ENCODE data around the gene DNAJC17.
A peak's percentile ranks its signal among the peaks of the same experiment; 100 is the strongest.

DNAJC17 gene, protein sequence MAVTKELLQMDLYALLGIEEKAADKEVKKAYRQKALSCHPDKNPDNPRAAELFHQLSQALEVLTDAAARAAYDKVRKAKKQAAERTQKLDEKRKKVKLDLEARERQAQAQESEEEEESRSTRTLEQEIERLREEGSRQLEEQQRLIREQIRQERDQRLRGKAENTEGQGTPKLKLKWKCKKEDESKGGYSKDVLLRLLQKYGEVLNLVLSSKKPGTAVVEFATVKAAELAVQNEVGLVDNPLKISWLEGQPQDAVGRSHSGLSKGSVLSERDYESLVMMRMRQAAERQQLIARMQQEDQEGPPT

DNA sequence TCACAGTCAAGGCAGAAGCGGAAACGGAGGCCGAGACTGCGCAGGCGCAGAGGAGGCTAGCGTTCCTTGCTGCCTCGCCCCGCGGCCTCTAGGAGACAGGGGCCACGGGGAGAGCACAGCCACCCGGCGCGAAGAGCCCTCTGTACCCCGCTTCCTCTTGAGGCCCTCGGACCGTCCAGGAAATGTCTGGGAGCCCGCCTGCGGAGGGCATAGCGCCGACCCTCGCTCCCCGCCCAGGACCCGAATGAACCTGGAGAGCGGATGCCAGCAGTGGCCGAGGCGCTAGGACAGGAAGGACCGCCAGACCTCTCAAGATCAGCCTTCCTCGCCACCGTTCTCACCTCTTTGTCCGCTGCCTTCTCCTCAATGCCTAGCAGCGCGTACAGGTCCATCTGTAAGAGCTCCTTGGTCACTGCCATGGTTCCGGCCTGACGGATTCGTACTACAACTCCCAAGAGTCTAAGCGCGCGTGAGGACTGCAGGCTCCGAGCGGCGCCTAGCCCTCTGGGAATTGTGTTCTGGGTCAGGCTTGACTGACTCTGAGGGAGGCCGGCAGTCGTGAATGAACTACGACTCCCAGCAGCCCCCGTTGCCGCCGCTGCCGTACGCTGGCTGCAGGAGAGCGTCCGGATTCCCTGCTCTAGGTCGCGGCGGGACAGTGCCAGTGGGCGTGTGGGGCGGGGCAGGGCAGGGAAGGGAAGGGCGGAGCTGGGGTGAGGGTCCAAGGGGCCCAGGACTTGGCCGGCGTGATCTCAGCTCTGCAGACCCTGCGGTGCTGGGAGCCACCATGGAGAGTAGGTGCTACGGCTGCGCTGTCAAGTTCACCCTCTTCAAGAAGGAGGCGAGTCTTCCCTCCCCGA, at the start of gene DNAJC17, which contains the start of gene ZFYVE19:
DNAJC17 (minus strand) TSS at position 446 of the 860 bp plus-strand sequence; CDS start at position 419, 27 bp downstream.
ZFYVE19 (plus strand) TSS at position 62 of the 860 bp plus-strand sequence; CDS start at position 563, 501 bp downstream.
- peak within 1 kb of the TSS; percentile 90 for H3K4me3 ChIP-seq (ENCODE audit: low read length)
- TF ChIP-seq, protein P1, sequence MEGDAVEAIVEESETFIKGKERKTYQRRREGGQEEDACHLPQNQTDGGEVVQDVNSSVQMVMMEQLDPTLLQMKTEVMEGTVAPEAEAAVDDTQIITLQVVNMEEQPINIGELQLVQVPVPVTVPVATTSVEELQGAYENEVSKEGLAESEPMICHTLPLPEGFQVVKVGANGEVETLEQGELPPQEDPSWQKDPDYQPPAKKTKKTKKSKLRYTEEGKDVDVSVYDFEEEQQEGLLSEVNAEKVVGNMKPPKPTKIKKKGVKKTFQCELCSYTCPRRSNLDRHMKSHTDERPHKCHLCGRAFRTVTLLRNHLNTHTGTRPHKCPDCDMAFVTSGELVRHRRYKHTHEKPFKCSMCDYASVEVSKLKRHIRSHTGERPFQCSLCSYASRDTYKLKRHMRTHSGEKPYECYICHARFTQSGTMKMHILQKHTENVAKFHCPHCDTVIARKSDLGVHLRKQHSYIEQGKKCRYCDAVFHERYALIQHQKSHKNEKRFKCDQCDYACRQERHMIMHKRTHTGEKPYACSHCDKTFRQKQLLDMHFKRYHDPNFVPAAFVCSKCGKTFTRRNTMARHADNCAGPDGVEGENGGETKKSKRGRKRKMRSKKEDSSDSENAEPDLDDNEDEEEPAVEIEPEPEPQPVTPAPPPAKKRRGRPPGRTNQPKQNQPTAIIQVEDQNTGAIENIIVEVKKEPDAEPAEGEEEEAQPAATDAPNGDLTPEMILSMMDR (IDR thresholded peaks at IDR 0.05; ENCODE audit: insufficient read depth, low read depth, low read length, missing control alignments), result peak; percentile 29
- DNase-seq (ENCODE audit: low read depth), result peak; percentile 99

- TF ChIP-seq, protein P1 (IDR thresholded peaks at IDR 0.05; ENCODE audit: insufficient read depth, low read depth, low read length, missing control alignments), result no peak
- DNase-seq (ENCODE audit: low read depth), result no peak
- H3K4me3 ChIP-seq (ENCODE audit: low read length), result no peak overlapping the region
Observed at GRCh38 chr15:40856746-40857145, 49.5 kb upstream of the DNAJC17 start.

- H3K4me3 ChIP-seq (ENCODE audit: low read length), result no peak overlapping the region
- no peak for DNase-seq (ENCODE audit: low read depth)
- TF ChIP-seq, protein P1 (IDR thresholded peaks at IDR 0.05; ENCODE audit: insufficient read depth, low read depth, low read length, missing control alignments), result no peak
Observed at GRCh38 chr15:40855706-40856234, 48.5 kb upstream of the DNAJC17 start.

GRCh38 chr15:40854161-40854560, 46.9 kb upstream of the DNAJC17 start:
- no peak overlapping the region for H3K4me3 ChIP-seq (ENCODE audit: low read length)
- TF ChIP-seq, protein P1 (IDR thresholded peaks at IDR 0.05; ENCODE audit: insufficient read depth, low read depth, low read length, missing control alignments), result no peak
- no peak for DNase-seq (ENCODE audit: low read depth)

DNA sequence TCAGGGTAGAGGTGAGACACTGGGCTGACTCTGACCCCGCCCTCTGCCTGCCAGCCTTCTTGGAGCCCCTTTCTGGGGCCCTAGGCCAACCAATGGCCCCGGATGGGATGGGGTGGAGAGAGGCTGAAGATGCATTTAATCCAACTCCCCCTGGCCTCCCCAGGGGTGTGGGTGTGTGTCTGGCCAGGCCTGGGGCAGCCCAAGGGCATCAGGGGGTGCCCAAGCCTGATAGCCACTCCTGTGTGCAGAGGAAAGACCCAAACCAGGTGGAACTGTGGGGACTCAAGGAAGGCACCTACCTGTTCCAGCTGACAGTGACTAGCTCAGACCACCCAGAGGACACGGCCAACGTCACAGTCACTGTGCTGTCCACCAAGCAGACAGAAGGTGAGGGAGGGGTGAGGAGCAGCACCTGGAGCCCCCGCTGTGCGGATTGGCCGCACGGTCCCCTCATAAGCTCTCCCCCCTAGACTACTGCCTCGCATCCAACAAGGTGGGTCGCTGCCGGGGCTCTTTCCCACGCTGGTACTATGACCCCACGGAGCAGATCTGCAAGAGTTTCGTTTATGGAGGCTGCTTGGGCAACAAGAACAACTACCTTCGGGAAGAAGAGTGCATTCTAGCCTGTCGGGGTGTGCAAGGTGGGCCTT, 46.1 kb upstream of the DNAJC17 start:
- DNase-seq (ENCODE audit: low read depth), result no peak
- H3K4me3 ChIP-seq (ENCODE audit: low read length), result no peak overlapping the region
- TF ChIP-seq, protein P1 (IDR thresholded peaks at IDR 0.05; ENCODE audit: insufficient read depth, low read depth, low read length, missing control alignments), result no peak

- no peak for DNase-seq (ENCODE audit: low read depth)
- H3K4me3 ChIP-seq (ENCODE audit: low read length), result no peak overlapping the region
- TF ChIP-seq, protein P1 (IDR thresholded peaks at IDR 0.05; ENCODE audit: insufficient read depth, low read depth, low read length, missing control alignments), result no peak
Observed at GRCh38 chr15:40852529-40852928, 45.3 kb upstream of the DNAJC17 start.
